ENCODE measurements around the gene SLC66A3. TPM values are rescaled to one million over a fixed set of nuclear protein-coding genes. Genes with fewer than 3 reads are reported as not detected.

SLC66A3 gene
- polyA plus RNA-seq, 1 donor from 2014 or later, result 7.0 TPM

GRCh38 chr2:11215407-11215806 lies 60.1 kb downstream of the SLC66A3 start:
- H3K36me3 ChIP-seq (ENCODE audit: insufficient read depth, low read length), result peaks cover 6% of the 10 kb centered on the region
- H3K27me3 ChIP-seq (ENCODE audit: insufficient read depth, low read depth, low read length), result no peaks in the 10 kb centered on the region
- H3K9me2 ChIP-seq (ENCODE audit: insufficient read depth, low read length), result no peaks in the 10 kb centered on the region
- H3K4me3 ChIP-seq (ENCODE audit: low read length), result no peak overlapping the region
- no peaks in the 10 kb centered on the region for H3K79me2 ChIP-seq (replicated peaks; ENCODE audit: insufficient read depth, low read length)
- no peak overlapping the region for H3K9ac ChIP-seq (ENCODE audit: low read length)
- TF ChIP-seq CTCF (IDR thresholded peaks at IDR 0.05; ENCODE audit: poor library complexity, severe bottlenecking) (no peak), REST (IDR thresholded peaks at IDR 0.05; ENCODE audit: borderline replicate concordance) (no peak), RAD21 (conservative IDR thresholded peaks at IDR 0.05) (no peak), SMC3 (conservative IDR thresholded peaks at IDR 0.05; ENCODE audit: poor library complexity) (no peak), TAF1 (IDR thresholded peaks at IDR 0.05; ENCODE audit: low read depth) (no peak), MXI1 (conservative IDR thresholded peaks at IDR 0.05; ENCODE audit: poor library complexity, severe bottlenecking) (no peak)
- no peaks in the 10 kb centered on the region for H4K20me1 ChIP-seq (ENCODE audit: insufficient read depth)
- no peak overlapping the region for H2AFZ ChIP-seq (ENCODE audit: low read depth, low read length)
- H3F3A ChIP-seq (ENCODE audit: insufficient read depth, low read length, poor library complexity, severe bottlenecking), result no peaks in the 10 kb centered on the region
- H3K4me2 ChIP-seq (ENCODE audit: low read length), result no peak overlapping the region
- no peaks in the 10 kb centered on the region for H3K9me3 ChIP-seq (ENCODE audit: low read length)
- no peak overlapping the region for H3K27ac ChIP-seq (ENCODE audit: low read length)

- Histone ChIP-seq H3K27ac (ENCODE audit: low read length) (no peak overlapping the region), H2AFZ (ENCODE audit: low read depth, low read length) (no peak overlapping the region), H3K4me3 (ENCODE audit: low read length) (no peak overlapping the region), H4K20me1 (ENCODE audit: insufficient read depth) (no peaks in the 10 kb centered on the region), H3F3A (ENCODE audit: insufficient read depth, low read length, poor library complexity, severe bottlenecking) (no peaks in the 10 kb centered on the region), H3K27me3 (ENCODE audit: insufficient read depth, low read depth, low read length) (no peaks in the 10 kb centered on the region), H3K9ac (ENCODE audit: low read length) (no peak overlapping the region), H3K36me3 (ENCODE audit: insufficient read depth, low read length) (peaks cover 5% of the 10 kb centered on the region), H3K4me2 (ENCODE audit: low read length) (no peak overlapping the region), H3K9me2 (ENCODE audit: insufficient read depth, low read length) (no peaks in the 10 kb centered on the region), H3K79me2 (replicated peaks; ENCODE audit: insufficient read depth, low read length) (no peaks in the 10 kb centered on the region), H3K9me3 (ENCODE audit: low read length) (no peaks in the 10 kb centered on the region)
- TF ChIP-seq POLR2AphosphoS5 (IDR thresholded peaks at IDR 0.05), result no peak
- TF ChIP-seq MXI1 (conservative IDR thresholded peaks at IDR 0.05; ENCODE audit: poor library complexity, severe bottlenecking), result no peak
- no peak for TF ChIP-seq CTCF (IDR thresholded peaks at IDR 0.05; ENCODE audit: poor library complexity, severe bottlenecking)
- no peak for TF ChIP-seq EZH2 (IDR thresholded peaks at IDR 0.05; ENCODE audit: borderline replicate concordance, insufficient read depth, low read length, poor library complexity, severe bottlenecking)
- no peak for TF ChIP-seq TAF1 (IDR thresholded peaks at IDR 0.05; ENCODE audit: low read depth)
- TF ChIP-seq RAD21 (conservative IDR thresholded peaks at IDR 0.05), result no peak
- no peak for TF ChIP-seq REST (IDR thresholded peaks at IDR 0.05; ENCODE audit: borderline replicate concordance)
- no peak for TF ChIP-seq EP300 (conservative IDR thresholded peaks at IDR 0.05; ENCODE audit: poor library complexity, severe bottlenecking)
- no peak for TF ChIP-seq SMC3 (conservative IDR thresholded peaks at IDR 0.05; ENCODE audit: poor library complexity)
These were observed 65.2 kb downstream of the SLC66A3 start for GRCh38 chr2:11220445-11220844.

Measured in neural cell (in vitro differentiated cells).